OCI-LY7 (cell line): ENCODE measurements around the gene ARHGAP23. TPM values are rescaled to one million over a fixed set of nuclear protein-coding genes. Genes with fewer than 3 reads are reported as not detected.

Source experiments
- BruUV-seq: library from RNA; stranded (reverse); fragments of 400-500 nt; replicated peaks from 2 replicates; lab custom pipeline; 2021; lab: Mats Ljungman, UMichigan
- CTCF ChIA-PET: fragments of 300-600 bp; sonication (Branson Sonifier 250); formaldehyde crosslinking; loops from one replicate; lab custom pipeline; 2022; ENCODE audit warnings: antibody characterized with exemption; ENCODE audit not compliant: unreplicated experiment; lab: Charles Lee
- POLR2A ChIA-PET: fragments of 300-600 bp; sonication (Branson Sonifier 250); formaldehyde crosslinking; loops from one replicate; lab custom pipeline; 2022; ENCODE audit warnings: antibody characterized with exemption; lab: Charles Lee
- DNase-seq: peaks from one replicate; pipeline ENCODE4 v3.0.0-alpha.2; 2015; ENCODE audit warnings: low spot score
- H2AFZ ChIP-seq: fragments of 200-600 bp; sonication (generic), shearing (Covaris generic); 2 replicates; pipeline ENCODE4 v1.6.1; 2014; ENCODE audit warnings: mild to moderate bottlenecking, antibody characterized with exemption, low read length, moderate library complexity
- H3K27ac ChIP-seq: fragments of 200-600 bp; sonication (generic); 2 replicates; pipeline ENCODE4 v1.5.1; 2014; ENCODE audit warnings: mixed run types, low read depth, mild to moderate bottlenecking, moderate library complexity, low read length, inconsistent platforms; ENCODE audit not compliant: poor library complexity, severe bottlenecking
- H3K36me3 ChIP-seq: fragments of 200-600 bp; sonication (generic); 2 replicates; pipeline ENCODE4 v1.6.1; 2014; ENCODE audit warnings: mild to moderate bottlenecking, antibody characterized with exemption, low read length, moderate library complexity, mixed read lengths; ENCODE audit not compliant: insufficient read depth
- H3K4me1 ChIP-seq: fragments of 200-600 bp; sonication (generic); 2 replicates; pipeline ENCODE4 v1.5.1; 2014; ENCODE audit warnings: mild to moderate bottlenecking, low read length; ENCODE audit not compliant: insufficient read depth, poor library complexity, severe bottlenecking
- H3K4me2 ChIP-seq: fragments of 200-600 bp; sonication (generic); 2 replicates; pipeline ENCODE4 v1.6.1; 2014; ENCODE audit warnings: mild to moderate bottlenecking, low read length
- H3K4me3 ChIP-seq: fragments of 200-600 bp; sonication (generic); 2 replicates; pipeline ENCODE4 v1.5.1; 2014; ENCODE audit warnings: mild to moderate bottlenecking, low read depth, low read length; ENCODE audit not compliant: poor library complexity, severe bottlenecking
- H3K79me2 ChIP-seq: fragments of 200-600 bp; sonication (generic); 2 replicates; pipeline ENCODE4 v1.6.1; 2016; ENCODE audit warnings: low read depth, mild to moderate bottlenecking, low read length, moderate library complexity, mixed read lengths; ENCODE audit not compliant: insufficient read depth
- H3K9me2 ChIP-seq: fragments of 200-600 bp; sonication (generic); 2 replicates; pipeline ENCODE4 v1.6.1; 2016; ENCODE audit warnings: mild to moderate bottlenecking, low read length, mixed read lengths; ENCODE audit not compliant: insufficient read depth
- H3K9me3 ChIP-seq: fragments of 200-600 bp; sonication (generic); 2 replicates; pipeline ENCODE4 v1.6.1; 2014; ENCODE audit warnings: mild to moderate bottlenecking, mixed run types, low read length, mixed read lengths
- H4K20me1 ChIP-seq: fragments of 200-600 bp; sonication (generic); 2 replicates; pipeline ENCODE4 v1.6.1; 2014; ENCODE audit warnings: mild to moderate bottlenecking, antibody characterized with exemption, low read length, moderate library complexity, mixed read lengths; ENCODE audit not compliant: insufficient read depth
- EZH2phosphoT487 ChIP-seq: fragments of 200-600 bp; sonication (generic); IDR thresholded peaks from 2 replicates; pipeline ENCODE4 v1.6.1; 2018; ENCODE audit warnings: low read depth, borderline replicate concordance, mild to moderate bottlenecking, mixed run types, antibody characterized with exemption, low read length, moderate library complexity, mixed read lengths
- intact Hi-C: fragments of 100-400 bp; cut with micrococcal nuclease; formaldehyde crosslinking; loops from one replicate; pipeline ENCODE4 v1.10.0; 2022; ENCODE audit not compliant: unreplicated experiment
- total RNA-seq, 2 experiments: library from RNA; depleted of rRNA in 1 of 2; stranded (reverse); fragments of >200 nt in 1 of 2; shearing (Covaris generic) in 1 of 2; gene quantifications; 2 replicates each; pipeline ENCODE4 v1.2.3, GENCODE V29; 2014 to 2022
- TF ChIP-seq, protein P1 (sequence below): fragments of 200-600 bp; sonication (generic); conservative IDR thresholded peaks from 2 replicates; pipeline ENCODE4 v1.5.1; 2014; ENCODE audit warnings: mild to moderate bottlenecking, antibody characterized with exemption, low read length, moderate library complexity, mixed read lengths

ARHGAP23 gene
- total RNA-seq, 2 experiments from 2014 or later: 16.3 to 18.6 TPM

DNA sequence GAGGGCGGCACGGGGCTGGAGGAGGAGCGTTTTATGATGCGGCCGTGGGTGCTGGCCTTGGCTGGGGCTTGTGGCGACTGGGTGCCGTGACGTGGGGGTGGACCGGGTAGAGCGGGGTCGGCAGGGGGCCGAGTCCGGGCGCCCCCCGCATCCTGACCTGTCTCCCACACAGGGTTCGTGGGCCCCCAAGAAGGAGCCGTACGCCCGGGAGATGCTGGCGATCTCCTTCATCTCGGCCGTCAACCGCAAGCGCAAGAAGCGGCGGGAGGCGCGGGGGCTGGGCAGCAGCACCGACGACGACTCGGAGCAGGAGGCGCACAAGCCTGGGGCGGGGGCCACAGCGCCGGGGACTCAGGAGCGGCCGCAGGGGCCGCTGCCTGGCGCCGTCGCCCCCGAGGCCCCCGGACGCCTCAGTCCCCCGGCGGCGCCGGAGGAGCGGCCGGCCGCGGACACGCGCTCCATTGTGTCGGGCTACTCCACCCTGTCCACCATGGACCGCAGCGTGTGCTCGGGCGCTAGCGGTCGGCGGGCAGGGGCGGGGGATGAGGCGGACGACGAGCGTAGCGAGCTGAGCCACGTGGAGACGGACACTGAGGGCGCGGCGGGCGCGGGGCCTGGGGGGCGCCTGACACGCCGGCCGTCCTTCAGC lies 81.6 kb downstream of the ARHGAP23 start:
- ChIA-PET CTCF (interaction anchor here (0.6 kb wide), 1 partner anchor 68 kb away, joined by 3 read pairs; no protein-coding TSS in a partner anchor), POLR2A (interaction anchor here (0.6 kb wide), 1 partner anchor 74 kb away, joined by 3 read pairs; no protein-coding TSS in a partner anchor)
- BruUV-seq: no TSS peak
- Histone ChIP-seq H3K9me2 (no peaks in the 10 kb centered on the region), H3K9me3 (no peaks in the 10 kb centered on the region), H3K36me3 (no peaks in the 10 kb centered on the region), H3K27ac (no peak overlapping the region), H3K4me1 (no peaks in the 10 kb centered on the region), H3K4me2 (no peak overlapping the region), H2AFZ (no peak overlapping the region), H3K4me3 (no peak overlapping the region), H3K79me2 (no peaks in the 10 kb centered on the region), H4K20me1 (no peaks in the 10 kb centered on the region)
- no peak for TF ChIP-seq EZH2phosphoT487
- TF ChIP-seq, protein P1, sequence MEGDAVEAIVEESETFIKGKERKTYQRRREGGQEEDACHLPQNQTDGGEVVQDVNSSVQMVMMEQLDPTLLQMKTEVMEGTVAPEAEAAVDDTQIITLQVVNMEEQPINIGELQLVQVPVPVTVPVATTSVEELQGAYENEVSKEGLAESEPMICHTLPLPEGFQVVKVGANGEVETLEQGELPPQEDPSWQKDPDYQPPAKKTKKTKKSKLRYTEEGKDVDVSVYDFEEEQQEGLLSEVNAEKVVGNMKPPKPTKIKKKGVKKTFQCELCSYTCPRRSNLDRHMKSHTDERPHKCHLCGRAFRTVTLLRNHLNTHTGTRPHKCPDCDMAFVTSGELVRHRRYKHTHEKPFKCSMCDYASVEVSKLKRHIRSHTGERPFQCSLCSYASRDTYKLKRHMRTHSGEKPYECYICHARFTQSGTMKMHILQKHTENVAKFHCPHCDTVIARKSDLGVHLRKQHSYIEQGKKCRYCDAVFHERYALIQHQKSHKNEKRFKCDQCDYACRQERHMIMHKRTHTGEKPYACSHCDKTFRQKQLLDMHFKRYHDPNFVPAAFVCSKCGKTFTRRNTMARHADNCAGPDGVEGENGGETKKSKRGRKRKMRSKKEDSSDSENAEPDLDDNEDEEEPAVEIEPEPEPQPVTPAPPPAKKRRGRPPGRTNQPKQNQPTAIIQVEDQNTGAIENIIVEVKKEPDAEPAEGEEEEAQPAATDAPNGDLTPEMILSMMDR: no peak
- intact Hi-C loops: no loop called here
- no peak for DNase-seq

DNA sequence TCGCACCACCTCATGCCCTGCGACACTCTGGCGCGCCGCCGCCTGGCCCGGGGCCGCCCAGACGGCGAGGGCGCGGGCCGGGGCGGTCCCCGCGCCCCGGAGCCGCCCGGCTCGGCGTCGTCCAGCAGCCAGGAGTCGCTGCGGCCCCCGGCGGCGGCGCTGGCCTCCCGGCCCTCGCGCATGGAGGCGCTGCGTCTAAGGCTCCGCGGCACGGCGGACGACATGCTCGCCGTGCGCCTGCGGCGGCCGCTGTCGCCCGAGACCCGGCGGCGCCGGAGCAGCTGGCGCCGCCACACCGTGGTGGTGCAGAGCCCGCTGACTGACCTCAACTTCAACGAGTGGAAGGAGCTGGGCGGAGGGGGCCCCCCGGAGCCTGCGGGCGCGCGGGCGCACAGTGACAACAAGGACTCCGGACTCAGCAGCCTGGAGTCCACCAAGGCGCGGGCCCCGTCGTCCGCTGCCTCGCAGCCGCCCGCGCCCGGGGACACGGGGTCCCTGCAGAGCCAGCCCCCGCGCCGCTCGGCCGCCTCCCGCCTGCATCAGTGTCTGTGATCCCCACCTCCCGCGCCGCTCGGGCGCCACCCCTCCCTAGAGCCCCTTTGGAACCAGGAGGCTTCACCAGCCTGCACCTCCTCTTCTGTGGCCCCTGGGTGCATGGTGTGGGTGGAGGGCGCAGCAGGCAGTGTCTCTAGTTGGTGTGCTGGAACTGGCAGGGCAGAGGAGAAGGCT lies 82.3 kb downstream of the ARHGAP23 start:
- no peak for DNase-seq
- no peaks in the 10 kb centered on the region for H3K9me2 ChIP-seq
- TF ChIP-seq, protein P1: no peak
- TF ChIP-seq EZH2phosphoT487: no peak
- intact Hi-C loops: no loop called here
- H3K4me2 ChIP-seq: no peak overlapping the region
- H3K36me3 ChIP-seq: no peaks in the 10 kb centered on the region
- no peak overlapping the region for H2AFZ ChIP-seq
- CTCF ChIA-PET: no interaction called here
- POLR2A ChIA-PET: no interaction called here
- no peaks in the 10 kb centered on the region for H3K4me1 ChIP-seq
- H3K27ac ChIP-seq: no peak overlapping the region
- H3K9me3 ChIP-seq: no peaks in the 10 kb centered on the region
- H3K4me3 ChIP-seq: no peak overlapping the region
- H4K20me1 ChIP-seq: no peaks in the 10 kb centered on the region
- no TSS peak for BruUV-seq
- H3K79me2 ChIP-seq: no peaks in the 10 kb centered on the region
